ENCODE data around the gene AP1G2.
"Not testable (repeated sequence)": the region's sequence is repeated elsewhere in the genome, so short reads cannot be mapped to it uniquely, and the experiment has no call there.

Gene AP1G2

GRCh38 chr14:23594191-23594590 is 26.6 kb upstream of the AP1G2 start:
- not testable (repeated sequence) for DNase-seq

- DNase-seq: no peak
Measured at GRCh38 chr14:23590198-23590597, 22.6 kb upstream of the AP1G2 start.

GRCh38 chr14:23589606-23590005 is 22.0 kb upstream of the AP1G2 start:
- no peak for DNase-seq

GRCh38 chr14:23588884-23589598 is 21.4 kb upstream of the AP1G2 start:
- DNase-seq: peak; percentile 88

GRCh38 chr14:23584527-23585203 is 17.1 kb upstream of the AP1G2 start:
- DNase-seq: not testable (repeated sequence)

- DNase-seq: not testable (repeated sequence)
Measured at GRCh38 chr14:23583761-23584526, 16.4 kb upstream of the AP1G2 start.

GRCh38 chr14:23582906-23583760 is 15.5 kb upstream of the AP1G2 start:
- DNase-seq: no peak

GRCh38 chr14:23580948-23581281 is 13.3 kb upstream of the AP1G2 start:
- DNase-seq: no peak

GRCh38 chr14:23580152-23580926 is 12.7 kb upstream of the AP1G2 start:
- DNase-seq: no peak

GRCh38 chr14:23579739-23580138 is 12.1 kb upstream of the AP1G2 start:
- no peak for DNase-seq

- no peak for DNase-seq
Measured at GRCh38 chr14:23579311-23579630, 11.7 kb upstream of the AP1G2 start.

GRCh38 chr14:23578560-23579310 is 11.1 kb upstream of the AP1G2 start, which contains the start of gene JPH4:
Gene JPH4 (minus strand): TSS chr14:23578790. CDS start chr14:23577453, 1,337 bp downstream.
- DNase-seq: no peak

GRCh38 chr14:23577710-23578392 is 10.3 kb upstream of the AP1G2 start:
- no peak for DNase-seq

GRCh38 chr14:23577004-23577681 is 9.6 kb upstream of the AP1G2 start:
- no peak for DNase-seq

GRCh38 chr14:23573384-23574015 is 5.9 kb upstream of the AP1G2 start:
- DNase-seq: no peak

- no peak for DNase-seq
Measured at GRCh38 chr14:23572836-23573235, 5.2 kb upstream of the AP1G2 start.

- no peak for DNase-seq
Measured at GRCh38 chr14:23572524-23572828, 4.9 kb upstream of the AP1G2 start.

GRCh38 chr14:23571701-23572523 is 4.3 kb upstream of the AP1G2 start:
- DNase-seq: no peak

Data from fibroblast of skin of scalp (primary cell).